ENCODE results near the gene ZXDC.

GRCh38 chr3:126396536-126396935, 79.2 kb downstream of the ZXDC start:
- TF ChIP-seq CTCF (IDR thresholded peaks at IDR 0.05) (no peak), POLR2A (IDR thresholded peaks at IDR 0.05) (no peak)
